ENCODE data around the gene TMC3.

- TF ChIP-seq EP300 (IDR thresholded peaks at IDR 0.05) (no peak), POLR2A (IDR thresholded peaks at IDR 0.05) (no peak)
- TF ChIP-seq, protein P1, sequence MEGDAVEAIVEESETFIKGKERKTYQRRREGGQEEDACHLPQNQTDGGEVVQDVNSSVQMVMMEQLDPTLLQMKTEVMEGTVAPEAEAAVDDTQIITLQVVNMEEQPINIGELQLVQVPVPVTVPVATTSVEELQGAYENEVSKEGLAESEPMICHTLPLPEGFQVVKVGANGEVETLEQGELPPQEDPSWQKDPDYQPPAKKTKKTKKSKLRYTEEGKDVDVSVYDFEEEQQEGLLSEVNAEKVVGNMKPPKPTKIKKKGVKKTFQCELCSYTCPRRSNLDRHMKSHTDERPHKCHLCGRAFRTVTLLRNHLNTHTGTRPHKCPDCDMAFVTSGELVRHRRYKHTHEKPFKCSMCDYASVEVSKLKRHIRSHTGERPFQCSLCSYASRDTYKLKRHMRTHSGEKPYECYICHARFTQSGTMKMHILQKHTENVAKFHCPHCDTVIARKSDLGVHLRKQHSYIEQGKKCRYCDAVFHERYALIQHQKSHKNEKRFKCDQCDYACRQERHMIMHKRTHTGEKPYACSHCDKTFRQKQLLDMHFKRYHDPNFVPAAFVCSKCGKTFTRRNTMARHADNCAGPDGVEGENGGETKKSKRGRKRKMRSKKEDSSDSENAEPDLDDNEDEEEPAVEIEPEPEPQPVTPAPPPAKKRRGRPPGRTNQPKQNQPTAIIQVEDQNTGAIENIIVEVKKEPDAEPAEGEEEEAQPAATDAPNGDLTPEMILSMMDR (IDR thresholded peaks at IDR 0.05), result no peak
Measured at GRCh38 chr15:81281456-81281735, 92.6 kb downstream of the TMC3 start.

Data from stomach (tissue), 4 donors.